Endothelial cell of umbilical vein (primary cell): ENCODE data around the gene ALDOC. TPM values are rescaled to one million over a fixed set of nuclear protein-coding genes. Genes with fewer than 3 reads are reported as not detected.

Experiments used
- BruUV-seq: library from RNA; stranded (reverse); fragments of 400-500 nt; replicated peaks from 2 replicates; lab custom pipeline; 2021; lab: Mats Ljungman, UMichigan
- CTCF ChIA-PET: fragments of 300-600, 350-600 bp; sonication (Branson Sonifier 250); formaldehyde crosslinking; loops from one replicate; lab custom pipeline; 2021; ENCODE audit warnings: antibody characterized with exemption, inconsistent platforms; lab: Charles Lee
- POLR2A ChIA-PET: fragments of 300-600, 350-600 bp; sonication (Branson Sonifier 250); formaldehyde crosslinking; loops from one replicate; lab custom pipeline; 2021; ENCODE audit warnings: antibody characterized with exemption, inconsistent platforms; lab: Charles Lee
- DNase-seq: peaks from one replicate; pipeline ENCODE4 v3.0.0-alpha.2; 2011; ENCODE audit warnings: low read depth, low spot score
- FAIRE-seq: peaks from 2 replicates; lab custom pipeline; 2011; peaks lifted over from hg19 to GRCh38; lab: Jason Lieb, UNC
- H2AFZ ChIP-seq: 2 replicates; pipeline ENCODE4 v1.6.0; 2012; ENCODE audit warnings: low read depth, low read length, control low read depth, inconsistent platforms
- H3K27ac ChIP-seq: 2 replicates; pipeline ENCODE4 v1.5.1; 2011; ENCODE audit warnings: low read depth, mild to moderate bottlenecking, control low read depth, low read length, moderate library complexity; ENCODE audit not compliant: insufficient read depth
- H3K27me3 ChIP-seq, 2 experiments: 2 replicates each; pipeline versions ENCODE4 v1.6.0 to v1.6.1; 2011; ENCODE audit warnings: low read length in 2 of 2, mixed read lengths in 1 of 2; ENCODE audit not compliant: control insufficient read depth in 2 of 2, insufficient read depth in 2 of 2
- H3K36me3 ChIP-seq, 2 experiments: 2 replicates in 1 of 2; 3 replicates in 1 of 2; pipeline ENCODE4 v1.5.1; 2011; ENCODE audit warnings: low read length in 2 of 2, mild to moderate bottlenecking in 1 of 2, moderate library complexity in 1 of 2; ENCODE audit not compliant: control insufficient read depth in 2 of 2, insufficient read depth in 2 of 2; ENCODE audit errors: extremely low read depth in 1 of 2
- H3K4me1 ChIP-seq: 3 replicates; pipeline ENCODE4 v1.5.1; 2011; ENCODE audit warnings: mild to moderate bottlenecking, low read length; ENCODE audit not compliant: control insufficient read depth, insufficient read depth; ENCODE audit errors: extremely low read depth
- H3K4me2 ChIP-seq: 2 replicates; pipeline ENCODE4 v1.6.1; 2011; ENCODE audit warnings: low read length, control low read depth, mixed read lengths; ENCODE audit not compliant: insufficient read depth
- H3K4me3 ChIP-seq, 3 experiments: fragments of 200-600 bp in 1 of 3; sonication (generic), shearing (Covaris generic) in 1 of 3; replicated peaks in 1 of 3; 2 replicates each; pipeline ENCODE4 v1.5.1; 2011 to 2016; ENCODE audit warnings: control low read depth in 3 of 3, low read length in 3 of 3, mild to moderate bottlenecking in 2 of 3, inconsistent platforms in 1 of 3, low read depth in 1 of 3, moderate library complexity in 1 of 3; ENCODE audit not compliant: insufficient read depth in 1 of 3
- H3K79me2 ChIP-seq: 2 replicates; pipeline ENCODE4 v1.6.0; 2012; ENCODE audit warnings: low read length, inconsistent platforms; ENCODE audit not compliant: control insufficient read depth, insufficient read depth
- H3K9ac ChIP-seq: replicated peaks from 2 replicates; pipeline ENCODE3; 2011; ENCODE audit warnings: low read length, control low read depth; ENCODE audit not compliant: insufficient read depth; ENCODE audit errors: extremely low read depth
- H3K9me1 ChIP-seq: replicated peaks from 3 replicates; pipeline ENCODE4 v1.6.0; 2011; ENCODE audit warnings: mild to moderate bottlenecking, low read length; ENCODE audit not compliant: control insufficient read depth, insufficient read depth; ENCODE audit errors: extremely low read depth
- H3K9me3 ChIP-seq: replicated peaks from 2 replicates; pipeline ENCODE4 v1.5.1; 2012; ENCODE audit warnings: low read length, inconsistent platforms; ENCODE audit not compliant: control insufficient read depth, insufficient read depth
- H4K20me1 ChIP-seq: replicated peaks from 2 replicates; pipeline ENCODE3; 2011; ENCODE audit warnings: mild to moderate bottlenecking, low read length; ENCODE audit not compliant: control insufficient read depth, insufficient read depth; ENCODE audit errors: extremely low read depth
- EZH2 ChIP-seq: IDR thresholded peaks from 2 replicates; pipeline ENCODE4 v1.6.1; 2012; ENCODE audit warnings: borderline replicate concordance, low read depth, mild to moderate bottlenecking, moderate library complexity, low read length, inconsistent platforms; ENCODE audit not compliant: severe bottlenecking
- FOS ChIP-seq: IDR thresholded peaks from 2 replicates; pipeline ENCODE4 v1.6.1; 2011; ENCODE audit warnings: mild to moderate bottlenecking, low read length, moderate library complexity, borderline replicate concordance; ENCODE audit not compliant: insufficient read depth
- GATA2 ChIP-seq: IDR thresholded peaks from 2 replicates; pipeline ENCODE4 v1.7.0; 2011; ENCODE audit warnings: low read depth, mild to moderate bottlenecking, moderate library complexity, mixed read lengths, low read length; ENCODE audit not compliant: insufficient read length, insufficient read depth
- JUN ChIP-seq: IDR thresholded peaks from 2 replicates; pipeline ENCODE4 v1.6.1; 2011; ENCODE audit warnings: borderline replicate concordance, low read depth; ENCODE audit not compliant: insufficient read length, insufficient read depth
- MYC ChIP-seq: IDR thresholded peaks from one replicate; pipeline ENCODE4 v1.6.1; 2011; ENCODE audit warnings: mild to moderate bottlenecking, low read depth, low read length
- POLR2A ChIP-seq: IDR thresholded peaks from 2 replicates; pipeline ENCODE4 v1.6.1; 2012; ENCODE audit warnings: low read depth, mild to moderate bottlenecking, control low read depth, low read length
- POLR2AphosphoS5 ChIP-seq: IDR thresholded peaks from 2 replicates; pipeline ENCODE4 v1.6.1; 2012; ENCODE audit warnings: low read depth, mild to moderate bottlenecking, control low read depth, low read length, moderate library complexity; ENCODE audit not compliant: insufficient read depth
- dilution Hi-C: fragments of 300-500 bp; cut with MboI; formaldehyde crosslinking; loops from one replicate; pipeline ENCODE4 v1.15.0; 2019; ENCODE audit warnings: low sequenced_read_pairs; ENCODE audit not compliant: extremely low pct_ligation_motif_present
- intact Hi-C: fragments of 100-400 bp; cut with micrococcal nuclease; formaldehyde crosslinking; loops from one replicate; pipeline ENCODE4 v1.10.0; 2022
- polyA plus RNA-seq, 4 experiments: library from polyadenylated mRNA; depleted of rRNA in 3 of 4; stranded (reverse) in 3 of 4; unstranded in 1 of 4; fragments of >200 nt; gene quantifications; 2 replicates each; pipeline versions ENCODE4 v1.2.1 to v1.2.3, GENCODE V29; 2011 to 2012; ENCODE audit warnings: missing spikeins in 1 of 4
- total RNA-seq: library from RNA; stranded (reverse); gene quantifications from 2 replicates; pipeline ENCODE4 v1.2.3, GENCODE V29; 2021
- TF ChIP-seq, protein P1 (sequence below), 2 donors: IDR thresholded peaks; 1 replicate in 1 of 2; 2 replicates in 1 of 2; pipeline ENCODE4 v1.5.1; 2011; ENCODE audit warnings: low read length in 2 of 2, mild to moderate bottlenecking in 2 of 2, moderate library complexity in 2 of 2, control low read depth in 1 of 2, inconsistent platforms in 1 of 2, low read depth in 1 of 2; ENCODE audit not compliant: insufficient read depth in 1 of 2; ENCODE audit errors: extremely low read depth in 1 of 2
- TF ChIP-seq, protein P2 (sequence below): IDR thresholded peaks from 2 replicates; pipeline ENCODE4 v1.6.1; 2011; ENCODE audit not compliant: insufficient read depth, insufficient read length

ALDOC gene
- total and polyA plus RNA-seq, 2 donors (not counting 3 experiments of a cell fraction or from before 2014, with no cell fraction given): 7.2 to 18.9 TPM

DNA sequence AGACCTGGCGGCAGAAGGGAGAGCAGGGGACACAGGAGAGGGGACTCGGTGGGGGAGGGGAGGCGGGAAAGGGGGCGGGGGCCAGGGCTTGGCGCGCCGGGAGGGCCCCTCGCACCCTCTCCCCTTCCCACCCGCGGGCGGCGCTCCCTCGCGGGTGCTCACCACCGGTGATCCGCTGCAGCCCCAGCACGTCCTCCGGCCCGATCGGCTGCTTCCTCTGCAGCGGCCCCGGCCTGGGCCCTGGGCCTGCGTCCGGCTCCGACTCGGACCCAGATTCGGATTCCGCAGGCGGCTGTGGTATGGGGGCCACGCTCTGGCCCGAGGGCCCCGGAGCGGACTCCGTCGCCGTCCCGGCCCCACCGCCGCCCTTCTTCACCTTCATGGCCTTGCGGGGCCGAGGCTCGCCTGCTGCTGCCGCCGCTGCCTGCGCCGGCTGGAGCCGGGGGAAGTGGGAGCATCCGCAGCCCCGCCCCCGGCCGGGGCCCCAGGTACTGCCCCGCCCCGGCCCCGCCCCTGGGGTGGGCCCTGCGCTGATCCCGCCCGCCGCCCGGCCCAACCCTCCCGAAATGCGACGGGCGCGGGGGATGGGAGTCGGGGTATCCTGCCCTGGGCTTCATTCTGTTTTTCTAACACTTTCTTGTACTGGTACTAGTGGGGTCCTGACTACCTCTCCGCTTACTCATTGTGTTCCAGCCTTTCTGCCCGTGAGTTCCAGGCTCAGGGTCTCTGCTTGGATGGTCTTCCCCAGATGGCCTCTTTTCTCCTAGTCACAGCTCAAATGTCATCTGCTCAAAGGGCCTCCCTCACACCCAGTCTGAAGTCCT is 24.3 kb downstream of the ALDOC start, which contains the start of gene UNC119:
Gene UNC119, minus strand, starts transcription at position 449 of the 824 bp plus-strand sequence. Its CDS starts 67 bp downstream, at position 382.
- Histone ChIP-seq H3K9ac (no peak within 1 kb of the TSS), H2AFZ (peak within 1 kb of the TSS; percentile 67), H3K4me1 (peaks cover 6% of the 10 kb centered on the region), H4K20me1 (no peaks in the 10 kb centered on the region), H3K4me3 (peak within 1 kb of the TSS; percentile 59 to 77 (median 64)), H3K9me1 (no peaks in the 10 kb centered on the region), H3K27ac (no peak within 1 kb of the TSS), H3K36me3 (peaks cover 2 to 18% of the 10 kb centered on the region in 2 experiments), H3K79me2 (no peaks in the 10 kb centered on the region), H3K27me3 (no peaks in the 10 kb centered on the region), H3K9me3 (no peaks in the 10 kb centered on the region), H3K4me2 (peak within 1 kb of the TSS; percentile 72)
- DNase-seq: peak; percentile 60
- dilution Hi-C loops (no loop called here), intact Hi-C loops (loop anchor here (2.0 kb wide), 1 partner anchor 18 kb away; the partner anchor contains the start of gene PIGS)
- ChIA-PET CTCF (interaction anchor here (1.9 kb wide), 1 partner anchor 19 kb away, joined by 7 read pairs; the partner anchor contains the start of gene PIGS), POLR2A (no interaction called here)
- peak; percentile 79 for FAIRE-seq
- no TSS peak for BruUV-seq
- TF ChIP-seq, protein P1, sequence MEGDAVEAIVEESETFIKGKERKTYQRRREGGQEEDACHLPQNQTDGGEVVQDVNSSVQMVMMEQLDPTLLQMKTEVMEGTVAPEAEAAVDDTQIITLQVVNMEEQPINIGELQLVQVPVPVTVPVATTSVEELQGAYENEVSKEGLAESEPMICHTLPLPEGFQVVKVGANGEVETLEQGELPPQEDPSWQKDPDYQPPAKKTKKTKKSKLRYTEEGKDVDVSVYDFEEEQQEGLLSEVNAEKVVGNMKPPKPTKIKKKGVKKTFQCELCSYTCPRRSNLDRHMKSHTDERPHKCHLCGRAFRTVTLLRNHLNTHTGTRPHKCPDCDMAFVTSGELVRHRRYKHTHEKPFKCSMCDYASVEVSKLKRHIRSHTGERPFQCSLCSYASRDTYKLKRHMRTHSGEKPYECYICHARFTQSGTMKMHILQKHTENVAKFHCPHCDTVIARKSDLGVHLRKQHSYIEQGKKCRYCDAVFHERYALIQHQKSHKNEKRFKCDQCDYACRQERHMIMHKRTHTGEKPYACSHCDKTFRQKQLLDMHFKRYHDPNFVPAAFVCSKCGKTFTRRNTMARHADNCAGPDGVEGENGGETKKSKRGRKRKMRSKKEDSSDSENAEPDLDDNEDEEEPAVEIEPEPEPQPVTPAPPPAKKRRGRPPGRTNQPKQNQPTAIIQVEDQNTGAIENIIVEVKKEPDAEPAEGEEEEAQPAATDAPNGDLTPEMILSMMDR (IDR thresholded peaks at IDR 0.05; ENCODE audit: extremely low read depth in 1 of 2, insufficient read depth in 1 of 2, low read depth in 1 of 2, low read length in 2 of 2): no peak
- TF ChIP-seq GATA2 (no peak), POLR2AphosphoS5 (peak; percentile 88), POLR2A (peak; percentile 73), MYC (no peak), FOS (no peak), EZH2 (no peak), JUN (no peak)
- TF ChIP-seq, protein P2, sequence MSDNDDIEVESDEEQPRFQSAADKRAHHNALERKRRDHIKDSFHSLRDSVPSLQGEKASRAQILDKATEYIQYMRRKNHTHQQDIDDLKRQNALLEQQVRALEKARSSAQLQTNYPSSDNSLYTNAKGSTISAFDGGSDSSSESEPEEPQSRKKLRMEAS: no peak
